ENCODE data around the gene SEMA6A. TPM values are rescaled to one million over a fixed set of nuclear protein-coding genes. Genes with fewer than 3 reads are reported as not detected.
A peak's percentile ranks its signal among the peaks of the same experiment; 100 is the strongest.

The SEMA6A gene
- total and polyA plus RNA-seq, 10 donors = 0.88 to 78.6 (median 30.4) TPM

DNA sequence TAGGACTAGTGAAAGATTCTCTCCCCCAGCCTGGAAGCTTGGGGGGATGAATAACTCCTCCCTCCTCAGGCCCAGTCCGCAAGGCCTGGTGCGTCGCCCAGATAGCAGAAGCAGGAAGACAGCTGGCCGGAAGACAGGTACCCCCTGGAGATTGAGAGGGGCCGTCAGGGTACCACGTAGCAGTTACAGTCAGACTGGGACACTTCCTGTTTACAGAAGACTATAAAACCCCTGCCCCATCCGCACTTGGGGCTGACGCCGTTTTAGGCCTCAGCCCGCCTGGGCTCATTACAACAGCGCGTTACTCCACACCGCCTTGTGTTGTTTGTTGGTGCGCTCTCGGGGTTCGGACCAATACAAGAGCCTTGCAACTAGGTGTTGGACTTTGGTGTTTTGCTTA lies 15.4 kb downstream of the SEMA6A start:
- Histone ChIP-seq H3K36me3 (no peaks in the 10 kb centered on the region), H3K9me3 (no peaks in the 10 kb centered on the region), H3K27ac (no peak overlapping the region), H3K4me1 (peaks cover 0 to 21% (median 10%) of the 10 kb centered on the region in 6 donors), H3K27me3 (replicated peaks in 1 of 7) (no peaks in the 10 kb centered on the region), H3K4me3 (no peak overlapping the region)
- no peak for DNase-seq
- no peak for TF ChIP-seq POLR2A (IDR thresholded peaks at IDR 0.05)
- TF ChIP-seq, protein P1, sequence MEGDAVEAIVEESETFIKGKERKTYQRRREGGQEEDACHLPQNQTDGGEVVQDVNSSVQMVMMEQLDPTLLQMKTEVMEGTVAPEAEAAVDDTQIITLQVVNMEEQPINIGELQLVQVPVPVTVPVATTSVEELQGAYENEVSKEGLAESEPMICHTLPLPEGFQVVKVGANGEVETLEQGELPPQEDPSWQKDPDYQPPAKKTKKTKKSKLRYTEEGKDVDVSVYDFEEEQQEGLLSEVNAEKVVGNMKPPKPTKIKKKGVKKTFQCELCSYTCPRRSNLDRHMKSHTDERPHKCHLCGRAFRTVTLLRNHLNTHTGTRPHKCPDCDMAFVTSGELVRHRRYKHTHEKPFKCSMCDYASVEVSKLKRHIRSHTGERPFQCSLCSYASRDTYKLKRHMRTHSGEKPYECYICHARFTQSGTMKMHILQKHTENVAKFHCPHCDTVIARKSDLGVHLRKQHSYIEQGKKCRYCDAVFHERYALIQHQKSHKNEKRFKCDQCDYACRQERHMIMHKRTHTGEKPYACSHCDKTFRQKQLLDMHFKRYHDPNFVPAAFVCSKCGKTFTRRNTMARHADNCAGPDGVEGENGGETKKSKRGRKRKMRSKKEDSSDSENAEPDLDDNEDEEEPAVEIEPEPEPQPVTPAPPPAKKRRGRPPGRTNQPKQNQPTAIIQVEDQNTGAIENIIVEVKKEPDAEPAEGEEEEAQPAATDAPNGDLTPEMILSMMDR (IDR thresholded peaks at IDR 0.05 in 8 of 11, conservative IDR thresholded peaks at IDR 0.05 in 3 of 11) = no peak
- no peak for TF ChIP-seq POLR2AphosphoS5 (IDR thresholded peaks at IDR 0.05)
- WGBS, 5 donors = 68 to 79% (median 71%) methylated on average over 14 to 16 of the region's 16 CpGs
- intact Hi-C loops (cut with DNase I; ENCODE audit: low total_unique reads) = no loop called here

DNA sequence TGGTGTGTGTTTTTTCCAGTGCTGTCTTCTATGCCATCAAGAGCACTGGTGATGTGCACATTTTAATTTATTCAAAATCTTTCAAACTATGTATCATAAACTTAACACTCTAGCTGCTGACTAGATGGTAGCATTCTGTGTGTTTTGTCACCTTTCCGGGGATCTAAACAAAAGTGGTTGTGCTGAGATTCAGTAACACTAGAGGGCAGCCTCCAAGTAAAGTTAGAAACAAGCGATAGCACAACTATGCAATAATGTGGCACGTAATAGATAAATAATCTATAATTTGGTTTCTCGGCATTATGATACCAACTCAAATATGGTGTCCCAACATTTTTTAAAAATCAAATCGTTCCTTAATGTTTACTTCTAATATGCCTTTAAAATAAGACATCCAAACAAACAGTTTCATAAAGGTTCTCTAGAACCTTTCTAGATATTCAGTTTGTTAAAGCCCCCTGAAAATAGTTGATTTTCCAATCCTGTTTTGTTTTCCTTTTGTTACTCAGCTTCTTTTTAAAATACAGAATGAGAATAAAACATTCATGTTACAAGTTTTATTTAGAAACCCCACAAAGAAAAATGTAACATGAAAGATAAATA lies 16.9 kb downstream of the SEMA6A start:
- WGBS, 5 donors = 48 to 64% (median 55%) methylated on average over 5 of the region's 5 CpGs
- TF ChIP-seq, protein P1 (IDR thresholded peaks at IDR 0.05 in 8 of 11, conservative IDR thresholded peaks at IDR 0.05 in 3 of 11) = peak in 5 of 11 experiments; percentile 24 to 39 (median 34)
- no peak for TF ChIP-seq POLR2A (IDR thresholded peaks at IDR 0.05)
- no peak for TF ChIP-seq POLR2AphosphoS5 (IDR thresholded peaks at IDR 0.05)
- Histone ChIP-seq H3K9me3 (no peaks in the 10 kb centered on the region), H3K4me1 (peaks cover 0 to 16% (median 7%) of the 10 kb centered on the region in 6 donors), H3K27ac (no peak overlapping the region), H3K36me3 (no peaks in the 10 kb centered on the region), H3K27me3 (replicated peaks in 1 of 7) (no peaks in the 10 kb centered on the region), H3K4me3 (no peak overlapping the region)
- DNase-seq = no peak
- intact Hi-C loops (cut with DNase I; ENCODE audit: low total_unique reads) = no loop called here

DNA sequence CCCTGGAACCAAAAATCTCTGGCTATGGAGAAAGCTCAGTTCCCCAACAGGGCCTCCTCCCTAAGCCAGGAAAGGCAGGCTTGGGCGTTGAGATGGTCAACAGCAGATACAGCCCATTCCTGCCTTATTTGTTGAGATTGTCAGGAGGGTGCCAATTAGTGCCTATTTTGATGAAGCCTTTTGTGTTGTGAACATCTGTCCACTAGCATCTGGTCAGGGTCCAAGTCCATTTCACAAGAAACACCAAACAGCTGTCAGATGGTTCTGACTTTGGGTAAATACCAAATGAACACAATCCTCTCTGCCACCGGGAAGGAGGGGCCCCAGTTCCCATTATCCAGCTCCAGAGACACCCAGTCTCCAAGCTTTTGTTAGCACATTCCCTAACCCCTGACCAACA lies 19.9 kb downstream of the SEMA6A start:
- DNase-seq = no peak
- 83 to 94% (median 87%) methylated on average over 2 of the region's 2 CpGs for WGBS, 5 donors
- intact Hi-C loops (cut with DNase I; ENCODE audit: low total_unique reads) = no loop called here
- no peaks in the 10 kb centered on the region for H3K27me3 ChIP-seq (replicated peaks in 1 of 7)
- H3K4me1 ChIP-seq = peaks cover 0 to 5% (median 0%) of the 10 kb centered on the region in 6 donors
- H3K9me3 ChIP-seq = no peaks in the 10 kb centered on the region
- H3K27ac ChIP-seq = no peak overlapping the region
- TF ChIP-seq, protein P1 (IDR thresholded peaks at IDR 0.05 in 8 of 11, conservative IDR thresholded peaks at IDR 0.05 in 3 of 11) = no peak
- TF ChIP-seq POLR2A (IDR thresholded peaks at IDR 0.05) (no peak), POLR2AphosphoS5 (IDR thresholded peaks at IDR 0.05) (no peak)
- H3K4me3 ChIP-seq = no peak overlapping the region
- no peaks in the 10 kb centered on the region for H3K36me3 ChIP-seq

GRCh38 chr5:116553366-116553765 lies 21.3 kb downstream of the SEMA6A start:
- Histone ChIP-seq H3K27me3 (replicated peaks in 1 of 7) (no peaks in the 10 kb centered on the region), H3K27ac (no peak overlapping the region), H3K36me3 (no peaks in the 10 kb centered on the region), H3K4me3 (no peak overlapping the region), H3K9me3 (no peaks in the 10 kb centered on the region), H3K4me1 (peaks cover 0 to 5% (median 0%) of the 10 kb centered on the region in 6 donors)
- TF ChIP-seq, protein P1 (IDR thresholded peaks at IDR 0.05 in 8 of 11, conservative IDR thresholded peaks at IDR 0.05 in 3 of 11) = no peak
- no peak for TF ChIP-seq POLR2A (IDR thresholded peaks at IDR 0.05)
- no peak for TF ChIP-seq POLR2AphosphoS5 (IDR thresholded peaks at IDR 0.05)
- intact Hi-C loops (cut with DNase I; ENCODE audit: low total_unique reads) = no loop called here
- 93 to 95% (median 94%) methylated on average over 4 of the region's 4 CpGs for WGBS, 5 donors
- no peak for DNase-seq
